Activated CD4-positive, alpha-beta T cell treated with anti-CD3 and anti-CD28 coated beads for 1 hour (primary cell): Measurements from ENCODE around the gene ABHD12B.
"Not testable (repeated sequence)": the region's sequence is repeated elsewhere in the genome, so short reads cannot be mapped to it uniquely, and the experiment has no call there.

ENCODE experiments used
- DNase-seq: peaks from one replicate; pipeline ENCODE4 v3.0.0-alpha.2; 2020

Gene ABHD12B

GRCh38 chr14:50937800-50938199 is 65.9 kb downstream of the ABHD12B start:
- DNase-seq = no peak

GRCh38 chr14:50941151-50941550 is 69.3 kb downstream of the ABHD12B start:
- no peak for DNase-seq

GRCh38 chr14:50941638-50942037 is 69.8 kb downstream of the ABHD12B start:
- DNase-seq = not testable (repeated sequence)

GRCh38 chr14:50943261-50943942 is 71.5 kb downstream of the ABHD12B start:
- DNase-seq = no peak

GRCh38 chr14:50943943-50944646 is 72.2 kb downstream of the ABHD12B start, which contains the start of gene PYGL:
Gene PYGL, minus strand, starts transcription at chr14:50944483. Its CDS starts 80 bp downstream, at chr14:50944403.
- DNase-seq = no peak

- no peak for DNase-seq
Measured at GRCh38 chr14:50944647-50945413, 73.0 kb downstream of the ABHD12B start.

GRCh38 chr14:50946234-50946935 is 74.5 kb downstream of the ABHD12B start:
- no peak for DNase-seq

- DNase-seq = no peak
Measured at GRCh38 chr14:50947446-50947845, 75.6 kb downstream of the ABHD12B start.

GRCh38 chr14:50948205-50948604 is 76.4 kb downstream of the ABHD12B start:
- DNase-seq = no peak

- DNase-seq = no peak
Measured at GRCh38 chr14:50951032-50951431, 79.2 kb downstream of the ABHD12B start.

GRCh38 chr14:50953502-50953901 is 81.6 kb downstream of the ABHD12B start:
- no peak for DNase-seq
